A673 (cell line): ENCODE results near the gene ERMN.

Experiments
- CTCF ChIP-seq: fragments of 300-800, 200-600 bp; sonication (generic); conservative IDR thresholded peaks from 2 replicates; pipeline ENCODE4 v1.5.1; 2017; ENCODE audit warnings: low read depth, mild to moderate bottlenecking, antibody characterized with exemption, low read length, moderate library complexity, mixed read lengths
- EZH2 ChIP-seq: fragments of 200-600 bp; sonication (generic); IDR thresholded peaks from 2 replicates; pipeline ENCODE4 v1.6.1; 2017; ENCODE audit warnings: borderline replicate concordance, low read depth, mild to moderate bottlenecking, mixed read lengths, antibody characterized with exemption, low read length; ENCODE audit not compliant: poor library complexity, severe bottlenecking

- TF ChIP-seq CTCF = no peak
- no peak for TF ChIP-seq EZH2
Observed at GRCh38 chr2:157315901-157316300, 9.7 kb downstream of the ERMN start.
